Transverse colon (tissue), 4 donors: ENCODE measurements around the gene GADL1. TPM values are rescaled to one million over a fixed set of nuclear protein-coding genes. Genes with fewer than 3 reads are reported as not detected.

Experiments used
- DNase-seq: peaks from one replicate; pipeline ENCODE4 v3.0.0-alpha.2; 2019
- H3K27ac ChIP-seq, 4 donors: fragments of 200-600 bp; sonication (generic); 2 replicates each; pipeline ENCODE4 v1.5.1; 2016 to 2018; ENCODE audit warnings: inconsistent platforms in 4 of 4
- H3K27me3 ChIP-seq: fragments of 200-600 bp; sonication (generic); 2 replicates; pipeline ENCODE4 v1.5.1; 2017; ENCODE audit warnings: inconsistent platforms
- H3K36me3 ChIP-seq, 4 donors: fragments of 200-600 bp; sonication (generic); 2 replicates each; pipeline ENCODE4 v1.5.1; 2017 to 2019; ENCODE audit warnings: inconsistent platforms in 4 of 4
- H3K4me1 ChIP-seq, 4 donors: fragments of 200-600 bp; sonication (generic); 2 replicates each; pipeline ENCODE4 v1.5.1; 2017 to 2020; ENCODE audit warnings: inconsistent platforms in 4 of 4
- H3K4me3 ChIP-seq, 4 donors: fragments of 200-600 bp; sonication (generic); 1 replicate in 1 of 4; 2 replicates in 3 of 4; pipeline versions ENCODE4 v1.5.1 to v1.6.1; 2017 to 2019; ENCODE audit warnings: inconsistent platforms in 4 of 4
- H3K9me3 ChIP-seq, 2 donors: fragments of 200-600 bp; sonication (generic); 2 replicates each; pipeline ENCODE4 v1.5.1; 2017 to 2019; ENCODE audit warnings: inconsistent platforms in 2 of 2
- CTCF ChIP-seq, 5 experiments: fragments of 200-600 bp in 3 of 5; fragments of 450-650 bp in 2 of 5; sonication (generic) in 3 of 5; IDR thresholded peaks; 1 replicate in 2 of 5; 2 replicates in 3 of 5; pipeline ENCODE4 v1.5.1; 2016 to 2017; ENCODE audit warnings: antibody characterized with exemption in 5 of 5, inconsistent platforms in 3 of 5, mild to moderate bottlenecking in 2 of 5, moderate library complexity in 1 of 5
- EP300 ChIP-seq: sonication (generic); formaldehyde crosslinking; IDR thresholded peaks from one replicate; pipeline ENCODE4 v1.6.1; 2017; ENCODE audit warnings: antibody characterized with exemption, low read depth
- POLR2A ChIP-seq: fragments of 450-650 bp; IDR thresholded peaks from one replicate; pipeline ENCODE4 v1.6.1; 2016; ENCODE audit warnings: antibody characterized with exemption, mild to moderate bottlenecking, moderate library complexity
- POLR2AphosphoS5 ChIP-seq, 3 donors: sonication (generic); formaldehyde crosslinking; IDR thresholded peaks; one replicate each; pipeline ENCODE4 v1.6.1; 2016; ENCODE audit warnings: antibody characterized with exemption in 3 of 3
- WGBS, 2 donors: methylation state at CpG; one replicate each; pipeline ENCODE4 v1.1.5; 2018; ENCODE audit warnings: low coverage in 1 of 2; 5-methylcytosine and 5-hydroxymethylcytosine counted together
- in situ Hi-C, 4 donors: fragments of 200-750 bp; cut with MboI; loops; one replicate each; pipeline versions ENCODE4 v1.15.0 to v1.15.1; 2017; ENCODE audit warnings: low sequenced_read_pairs in 3 of 4, low pct_ligation_motif_present in 1 of 4, low pct_unique_long_range_greater_than_20kb in 1 of 4
- intact Hi-C: fragments of 100-400 bp; cut with DNase I; formaldehyde crosslinking; loops from one replicate; pipeline ENCODE4 v1.15.1; 2023; ENCODE audit warnings: low total_unique reads
- total RNA-seq, 4 donors: library from RNA; depleted of rRNA; stranded (reverse); fragments of >200 nt; gene quantifications; one replicate each; pipeline ENCODE4 v1.1.0, GENCODE V29; 2016

GADL1 gene
- total RNA-seq, 4 donors from 2014 or later: not detected

- TF ChIP-seq POLR2A: no peak
- in situ Hi-C loops: no loop called here
- H3K9me3 ChIP-seq: no peaks in the 10 kb centered on the region
- H3K4me1 ChIP-seq: no peaks in the 10 kb centered on the region
- no peak for DNase-seq
- H3K27ac ChIP-seq: no peak overlapping the region
- WGBS, 2 donors: 71 to 77% methylated on average over 4 of the region's 4 CpGs
- H3K36me3 ChIP-seq: no peaks in the 10 kb centered on the region
- H3K4me3 ChIP-seq: no peak overlapping the region
- intact Hi-C loops: no loop called here
- no peaks in the 10 kb centered on the region for H3K27me3 ChIP-seq
Measured at GRCh38 chr3:30904996-30905395, 10.5 kb upstream of the GADL1 start.

- Histone ChIP-seq H3K27ac (no peak overlapping the region), H3K4me3 (no peak overlapping the region), H3K9me3 (no peaks in the 10 kb centered on the region), H3K4me1 (peaks cover 0 to 10% (median 1%) of the 10 kb centered on the region in 4 donors), H3K27me3 (peaks cover 53% of the 10 kb centered on the region), H3K36me3 (no peaks in the 10 kb centered on the region)
- DNase-seq: no peak
- TF ChIP-seq EP300: no peak
- TF ChIP-seq POLR2AphosphoS5 (IDR thresholded peaks at IDR 0.05): no peak
- TF ChIP-seq POLR2A: no peak
- no peak for TF ChIP-seq CTCF (IDR thresholded peaks at IDR 0.05)
- intact Hi-C loops: no loop called here
- 82 to 87% methylated on average over 5 of the region's 5 CpGs for WGBS, 2 donors
- in situ Hi-C loops: no loop called here
Measured at GRCh38 chr3:30895329-30895728, 868 bp upstream of the GADL1 start.

DNA sequence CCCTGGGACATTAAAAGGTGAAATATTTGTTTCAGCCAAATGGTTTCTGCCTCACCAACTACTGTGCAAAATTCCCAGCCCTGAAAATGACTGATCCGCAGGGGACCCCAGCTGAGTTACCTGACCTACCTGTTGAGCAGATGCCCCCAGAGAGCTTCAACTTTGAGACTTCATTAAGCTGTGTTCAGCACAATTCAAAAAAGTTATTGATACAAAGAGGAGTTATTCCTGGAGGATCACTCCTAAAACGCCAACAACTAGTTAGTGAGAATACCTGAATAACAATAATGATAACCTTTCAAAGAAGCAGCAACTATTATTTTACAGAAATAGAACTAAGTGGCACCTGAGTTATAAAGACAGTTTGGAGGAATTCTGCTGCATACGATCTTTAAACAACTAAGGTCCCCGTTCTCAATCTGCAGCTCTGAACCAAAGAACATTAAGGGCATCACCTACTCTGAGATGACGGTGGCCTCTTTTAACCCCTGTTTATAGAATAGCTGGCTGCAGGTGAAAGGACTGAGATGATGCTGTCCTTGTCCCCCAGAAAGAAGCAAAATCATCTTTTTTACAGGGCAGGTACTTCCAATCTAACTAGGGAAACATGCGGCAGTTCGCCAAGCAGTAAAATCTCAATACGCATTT, 659 bp downstream of the GADL1 start:
- TF ChIP-seq POLR2AphosphoS5 (IDR thresholded peaks at IDR 0.05) (no peak), EP300 (no peak), CTCF (IDR thresholded peaks at IDR 0.05) (no peak), POLR2A (no peak)
- peaks cover 53% of the 10 kb centered on the region for H3K27me3 ChIP-seq
- H3K36me3 ChIP-seq: no peaks in the 10 kb centered on the region
- H3K4me3 ChIP-seq: peak overlapping the region in 2 of 4 donors; percentile 44 to 59
- DNase-seq: no peak
- 34 to 53% methylated on average over 8 of the region's 8 CpGs for WGBS, 2 donors
- intact Hi-C loops: no loop called here
- peaks cover 0 to 10% (median 1%) of the 10 kb centered on the region in 4 donors for H3K4me1 ChIP-seq
- H3K9me3 ChIP-seq: no peaks in the 10 kb centered on the region
- H3K27ac ChIP-seq: no peak overlapping the region
- in situ Hi-C loops: no loop called here

DNA sequence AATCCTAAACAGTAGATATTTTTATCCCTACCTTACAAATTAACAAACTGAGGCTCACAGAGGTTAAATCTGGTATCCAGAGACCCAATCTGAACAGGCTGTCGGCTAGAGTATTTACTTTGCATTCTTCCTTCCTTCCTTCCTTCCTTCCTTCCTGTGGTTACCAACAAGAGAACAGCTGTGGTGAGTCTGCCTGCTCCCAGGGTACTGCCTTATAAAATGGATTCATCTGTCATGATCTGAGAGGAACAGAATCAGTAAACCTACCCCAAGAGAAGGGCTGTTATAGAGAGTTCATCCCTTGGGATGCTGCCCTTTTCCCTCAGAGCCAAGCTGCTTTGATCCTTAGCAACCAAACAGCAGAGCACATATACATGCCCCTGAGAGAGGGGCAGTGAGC, 3.6 kb downstream of the GADL1 start:
- Histone ChIP-seq H3K36me3 (no peaks in the 10 kb centered on the region), H3K4me3 (no peak overlapping the region), H3K27me3 (peaks cover 43% of the 10 kb centered on the region), H3K9me3 (no peaks in the 10 kb centered on the region), H3K27ac (no peak overlapping the region), H3K4me1 (peaks cover 0 to 10% (median 1%) of the 10 kb centered on the region in 4 donors)
- intact Hi-C loops (no loop called here), in situ Hi-C loops (no loop called here)
- 10 to 44% methylated on average over 1 of the region's 1 CpG for WGBS, 2 donors
- TF ChIP-seq CTCF (IDR thresholded peaks at IDR 0.05) (no peak), POLR2A (no peak), POLR2AphosphoS5 (IDR thresholded peaks at IDR 0.05) (no peak), EP300 (no peak)
- DNase-seq: no peak

- Histone ChIP-seq H3K9me3 (no peaks in the 10 kb centered on the region), H3K27me3 (peaks cover 7% of the 10 kb centered on the region), H3K27ac (no peak overlapping the region), H3K36me3 (no peaks in the 10 kb centered on the region), H3K4me3 (no peak overlapping the region), H3K4me1 (no peaks in the 10 kb centered on the region)
- intact Hi-C loops: no loop called here
- no peak for DNase-seq
- WGBS, 2 donors: 68 to 92% methylated on average over 2 of the region's 2 CpGs
- in situ Hi-C loops: no loop called here
- TF ChIP-seq POLR2A (no peak), POLR2AphosphoS5 (IDR thresholded peaks at IDR 0.05) (no peak), EP300 (no peak), CTCF (IDR thresholded peaks at IDR 0.05) (no peak)
Measured at GRCh38 chr3:30886888-30887287, 7.6 kb downstream of the GADL1 start.
